IPS-15b (cell line): ENCODE measurements around the gene KRTAP9-7.
"Not testable (repeated sequence)": the region's sequence is repeated elsewhere in the genome, so short reads cannot be mapped to it uniquely, and the experiment has no call there.

Experiments
- H3K27me3 ChIP-seq: one replicate; pipeline ENCODE4 v1.6.1; 2013; ENCODE audit warnings: low read length; ENCODE audit not compliant: control insufficient read depth, insufficient read depth
- H3K36me3 ChIP-seq: one replicate; pipeline ENCODE4 v1.6.1; 2013; ENCODE audit warnings: low read length; ENCODE audit not compliant: control insufficient read depth, insufficient read depth
- H3K4me1 ChIP-seq: one replicate; pipeline ENCODE4 v1.6.1; 2013; ENCODE audit warnings: mild to moderate bottlenecking, low read length; ENCODE audit not compliant: control insufficient read depth, insufficient read depth
- H3K4me3 ChIP-seq: one replicate; pipeline ENCODE4 v1.5.1; 2013; ENCODE audit warnings: low read depth, low read length
- H3K9ac ChIP-seq: one replicate; pipeline ENCODE4 v1.6.1; 2013; ENCODE audit warnings: low read depth, mild to moderate bottlenecking, low read length
- H3K9me3 ChIP-seq: one replicate; pipeline ENCODE4 v1.6.1; 2013; ENCODE audit warnings: mild to moderate bottlenecking, low read length; ENCODE audit not compliant: control insufficient read depth, insufficient read depth

Gene KRTAP9-7, protein sequence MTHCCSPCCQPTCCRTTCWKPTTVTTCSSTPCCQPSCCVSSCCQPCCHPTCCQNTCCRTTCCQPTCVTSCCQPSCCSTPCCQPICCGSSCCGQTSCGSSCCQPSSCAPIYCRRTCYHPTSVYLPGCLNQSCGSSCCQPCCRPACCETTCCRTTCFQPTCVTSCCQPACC

DNA sequence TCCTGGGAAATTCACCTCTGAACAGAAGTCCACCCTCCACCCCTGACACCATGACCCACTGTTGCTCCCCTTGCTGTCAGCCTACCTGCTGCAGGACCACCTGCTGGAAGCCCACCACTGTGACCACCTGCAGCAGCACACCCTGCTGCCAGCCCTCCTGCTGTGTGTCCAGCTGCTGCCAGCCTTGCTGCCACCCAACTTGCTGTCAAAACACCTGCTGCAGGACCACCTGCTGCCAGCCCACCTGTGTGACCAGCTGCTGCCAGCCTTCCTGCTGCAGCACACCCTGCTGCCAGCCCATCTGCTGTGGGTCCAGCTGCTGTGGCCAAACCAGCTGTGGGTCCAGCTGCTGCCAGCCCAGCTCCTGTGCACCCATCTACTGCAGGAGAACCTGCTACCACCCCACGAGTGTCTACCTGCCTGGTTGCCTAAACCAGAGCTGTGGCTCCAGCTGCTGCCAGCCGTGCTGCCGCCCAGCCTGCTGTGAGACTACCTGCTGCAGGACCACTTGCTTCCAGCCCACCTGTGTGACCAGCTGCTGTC lies at the start of gene KRTAP9-7:
TSS of gene KRTAP9-7 (plus strand) at position 51 of the 543 bp plus-strand sequence. CDS start at position 51, 0 bp downstream.
- not testable (repeated sequence) for H3K36me3 ChIP-seq, H3K27me3 ChIP-seq, H3K9me3 ChIP-seq, H3K9ac ChIP-seq, H3K4me3 ChIP-seq, H3K4me1 ChIP-seq

DNA sequence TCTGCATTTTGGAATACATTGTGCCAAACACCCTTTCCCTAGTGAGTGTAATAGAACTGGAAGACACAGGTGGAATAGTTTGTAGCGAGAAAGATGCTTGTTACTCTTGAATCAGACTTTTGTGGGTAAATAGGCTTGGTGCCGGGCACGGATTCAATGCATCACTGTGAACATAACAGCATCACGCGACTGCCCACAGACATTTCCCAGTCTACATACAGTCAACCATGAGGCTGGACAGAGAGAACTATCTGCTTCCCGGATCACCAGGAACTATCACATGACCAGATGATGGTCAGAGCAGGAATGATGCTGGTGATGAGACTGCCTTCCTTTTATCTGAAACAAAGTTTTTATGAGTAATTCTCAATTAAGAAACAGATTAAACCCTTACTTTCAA lies 49.4 kb upstream of the KRTAP9-7 start:
- no peak overlapping the region for H3K9ac ChIP-seq
- H3K4me1 ChIP-seq, result no peaks in the 10 kb centered on the region
- H3K36me3 ChIP-seq, result no peaks in the 10 kb centered on the region
- no peaks in the 10 kb centered on the region for H3K9me3 ChIP-seq
- no peak overlapping the region for H3K4me3 ChIP-seq
- H3K27me3 ChIP-seq, result no peaks in the 10 kb centered on the region

DNA sequence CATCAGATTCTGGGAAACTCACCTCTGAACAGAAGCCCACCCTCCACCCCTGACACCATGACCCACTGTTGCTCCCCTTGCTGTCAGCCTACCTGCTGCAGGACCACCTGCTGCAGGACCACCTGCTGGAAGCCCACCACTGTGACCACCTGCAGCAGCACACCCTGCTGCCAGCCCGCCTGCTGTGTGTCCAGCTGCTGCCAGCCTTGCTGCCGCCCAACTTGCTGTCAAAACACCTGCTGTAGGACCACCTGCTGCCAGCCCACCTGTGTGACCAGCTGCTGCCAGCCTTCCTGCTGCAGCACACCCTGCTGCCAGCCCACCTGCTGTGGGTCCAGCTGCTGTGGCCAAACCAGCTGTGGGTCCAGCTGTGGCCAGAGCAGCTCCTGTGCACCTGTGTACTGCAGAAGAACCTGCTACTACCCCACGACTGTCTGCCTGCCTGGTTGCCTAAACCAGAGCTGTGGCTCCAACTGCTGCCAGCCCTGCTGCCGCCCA lies 48.9 kb upstream of the KRTAP9-7 start, which contains the start of gene KRTAP9-2:
TSS of gene KRTAP9-2 (plus strand) at position 51 of the 498 bp plus-strand sequence. CDS start at position 58, 7 bp downstream.
- not testable (repeated sequence) for H3K27me3 ChIP-seq, H3K9ac ChIP-seq, H3K36me3 ChIP-seq, H3K4me3 ChIP-seq, H3K4me1 ChIP-seq, H3K9me3 ChIP-seq

DNA sequence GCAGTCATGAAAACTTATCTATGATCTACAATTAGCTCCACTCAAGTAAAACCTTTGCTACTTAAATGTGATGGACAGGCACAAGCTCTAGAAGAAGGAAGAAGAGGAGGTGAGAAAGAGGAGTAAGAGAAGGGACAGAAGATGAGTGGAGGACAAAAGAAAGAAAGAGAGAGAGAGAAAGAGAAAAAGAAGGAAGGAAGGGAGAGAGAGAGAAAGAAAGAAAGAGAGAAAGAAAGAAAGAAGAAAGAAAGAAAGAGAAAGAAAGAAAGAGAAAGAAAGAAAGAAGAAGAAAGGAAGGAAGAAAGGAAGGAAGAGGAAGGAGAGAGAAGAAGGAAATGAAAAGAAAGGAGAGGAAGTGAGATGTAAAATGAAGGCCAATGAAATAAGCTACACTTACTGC lies 45.4 kb upstream of the KRTAP9-7 start:
- Histone ChIP-seq H3K27me3 (no peaks in the 10 kb centered on the region), H3K36me3 (no peaks in the 10 kb centered on the region), H3K4me3 (no peak overlapping the region), H3K4me1 (no peaks in the 10 kb centered on the region), H3K9me3 (no peaks in the 10 kb centered on the region), H3K9ac (no peak overlapping the region)

DNA sequence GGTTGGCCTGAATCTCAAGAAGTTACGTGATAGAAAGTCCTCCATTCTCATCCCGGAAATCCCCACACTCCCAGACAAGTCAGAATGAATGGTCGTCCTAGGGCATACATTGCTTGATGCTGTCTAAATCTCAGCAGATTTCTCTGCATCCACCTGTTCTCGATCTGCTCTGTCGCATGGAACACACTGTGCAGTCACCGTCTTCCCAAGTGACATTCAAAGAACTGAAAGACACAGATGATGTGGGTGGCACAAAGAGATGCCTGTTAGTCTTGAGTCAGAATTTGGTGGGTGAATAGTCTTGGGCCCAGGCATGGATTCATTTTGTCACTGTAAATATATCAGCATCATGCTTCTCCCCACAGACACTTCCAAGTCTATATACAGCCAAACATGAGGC lies 43.8 kb upstream of the KRTAP9-7 start:
- no peaks in the 10 kb centered on the region for H3K36me3 ChIP-seq
- no peak overlapping the region for H3K4me3 ChIP-seq
- H3K4me1 ChIP-seq, result no peaks in the 10 kb centered on the region
- no peak overlapping the region for H3K9ac ChIP-seq
- H3K9me3 ChIP-seq, result no peaks in the 10 kb centered on the region
- H3K27me3 ChIP-seq, result no peaks in the 10 kb centered on the region

DNA sequence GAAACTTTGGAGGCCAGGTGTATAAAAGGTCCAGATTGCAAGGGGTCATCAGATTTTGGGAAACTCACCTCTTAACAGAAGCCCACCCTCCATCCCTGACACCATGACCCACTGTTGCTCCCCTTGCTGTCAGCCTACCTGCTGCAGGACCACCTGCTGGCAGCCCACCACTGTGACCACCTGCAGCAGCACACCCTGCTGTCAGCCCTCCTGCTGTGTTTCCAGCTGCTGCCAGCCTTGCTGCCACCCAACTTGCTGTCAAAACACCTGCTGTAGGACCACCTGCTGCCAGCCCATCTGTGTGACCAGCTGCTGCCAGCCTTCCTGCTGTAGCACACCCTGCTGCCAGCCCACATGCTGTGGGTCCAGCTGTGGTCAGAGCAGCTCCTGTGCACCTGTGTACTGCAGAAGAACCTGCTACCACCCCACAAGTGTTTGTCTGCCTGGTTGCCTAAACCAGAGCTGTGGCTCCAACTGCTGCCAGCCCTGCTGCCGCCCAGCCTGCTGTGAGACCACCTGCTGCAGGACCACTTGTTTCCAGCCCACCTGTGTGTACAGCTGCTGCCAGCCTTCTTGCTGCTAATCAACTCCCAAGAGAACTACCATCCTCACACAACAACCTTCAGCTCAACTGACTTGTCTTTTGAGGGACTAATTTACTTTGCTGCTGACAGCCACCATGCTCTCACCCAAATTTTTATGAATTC lies 42.9 kb upstream of the KRTAP9-7 start, which contains the start of gene KRTAP9-3:
TSS of gene KRTAP9-3 (plus strand) at position 51 of the 707 bp plus-strand sequence. CDS start at position 104, 53 bp downstream.
- not testable (repeated sequence) for H3K27me3 ChIP-seq, H3K9me3 ChIP-seq, H3K4me3 ChIP-seq, H3K4me1 ChIP-seq, H3K9ac ChIP-seq, H3K36me3 ChIP-seq

DNA sequence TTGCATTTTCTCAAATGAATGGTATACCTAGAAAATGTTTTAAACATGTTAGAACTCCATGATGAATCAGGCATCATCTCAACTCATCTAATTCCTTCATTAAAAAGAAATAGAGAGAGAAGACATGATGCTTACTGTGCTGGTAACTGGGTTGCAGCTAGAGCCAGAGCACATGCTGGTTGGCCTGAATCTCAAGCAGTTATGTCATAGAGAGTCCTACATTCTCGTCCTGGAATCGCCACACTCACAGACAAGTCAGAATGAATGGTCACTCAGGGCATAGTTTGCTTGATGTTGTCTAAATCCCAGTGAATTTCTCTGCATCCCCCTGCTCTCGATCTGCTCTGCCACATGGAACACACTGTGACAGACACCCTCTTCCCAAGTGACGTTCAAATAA lies 38.4 kb upstream of the KRTAP9-7 start:
- not testable (repeated sequence) for H3K36me3 ChIP-seq, H3K4me3 ChIP-seq, H3K27me3 ChIP-seq, H3K9me3 ChIP-seq, H3K4me1 ChIP-seq, H3K9ac ChIP-seq

DNA sequence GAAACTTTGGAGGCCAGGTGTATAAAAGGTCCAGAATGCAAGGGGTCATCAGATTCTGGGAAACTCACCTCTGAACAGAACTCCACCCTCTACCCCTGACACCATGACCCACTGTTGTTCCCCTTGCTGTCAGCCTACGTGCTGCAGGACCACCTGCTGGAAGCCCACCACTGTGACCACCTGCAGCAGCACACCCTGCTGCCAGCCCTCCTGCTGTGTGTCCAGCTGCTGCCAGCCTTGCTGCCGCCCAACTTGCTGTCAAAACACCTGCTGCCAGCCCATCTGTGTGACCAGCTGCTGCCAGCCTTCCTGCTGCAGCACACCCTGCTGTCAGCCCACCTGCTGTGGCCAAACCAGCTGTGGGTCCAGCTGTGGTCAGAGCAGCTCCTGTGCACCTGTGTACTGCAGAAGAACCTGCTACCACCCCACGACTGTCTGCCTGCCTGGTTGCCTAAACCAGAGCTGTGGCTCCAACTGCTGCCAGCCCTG lies 37.5 kb upstream of the KRTAP9-7 start, which contains the start of gene KRTAP9-8:
TSS of gene KRTAP9-8 (plus strand) at position 51 of the 489 bp plus-strand sequence. CDS start at position 104, 53 bp downstream.
- not testable (repeated sequence) for H3K27me3 ChIP-seq, H3K9me3 ChIP-seq, H3K4me1 ChIP-seq, H3K4me3 ChIP-seq, H3K36me3 ChIP-seq, H3K9ac ChIP-seq

DNA sequence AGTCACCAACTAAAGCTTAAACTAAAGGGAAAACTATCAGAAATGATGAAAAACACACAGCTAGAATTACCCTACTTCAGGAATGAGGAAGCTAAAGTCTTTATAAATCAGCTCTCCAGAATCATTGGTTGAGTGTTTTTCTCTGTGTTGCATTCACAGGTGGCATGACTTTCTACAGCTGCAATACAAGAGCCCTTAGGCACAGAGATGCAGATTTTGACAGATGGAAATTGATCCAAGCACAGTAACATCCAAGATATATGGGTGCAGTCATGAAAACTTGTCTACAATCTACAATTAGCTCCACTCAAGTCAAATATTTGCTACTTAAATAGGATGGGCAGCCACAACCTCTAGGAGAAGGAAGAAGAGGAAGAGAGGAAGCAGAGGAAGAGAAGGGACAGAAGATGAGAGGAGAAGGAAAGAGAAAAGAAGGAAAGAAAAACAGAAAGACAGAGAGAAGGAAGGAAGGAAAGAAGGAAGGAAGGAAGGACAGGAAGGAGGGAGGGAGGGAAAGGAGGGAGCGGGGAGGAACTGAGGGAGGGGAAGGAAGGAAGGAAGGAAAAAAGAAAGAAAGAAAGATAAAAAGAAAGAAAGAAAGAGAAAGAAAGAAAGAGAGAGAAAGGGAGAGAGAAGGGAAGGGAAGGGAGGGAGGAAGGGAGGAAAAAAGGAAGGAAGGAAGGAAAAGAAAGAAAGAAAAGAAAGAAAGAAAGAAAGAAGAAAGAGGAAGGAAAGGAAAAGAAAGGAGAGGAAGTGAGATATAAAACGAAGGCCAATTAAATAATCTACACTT lies 28.3 kb upstream of the KRTAP9-7 start:
- H3K4me1 ChIP-seq, H3K27me3 ChIP-seq, H3K4me3 ChIP-seq, H3K9ac ChIP-seq, H3K9me3 ChIP-seq, H3K36me3 ChIP-seq: not testable (repeated sequence)

DNA sequence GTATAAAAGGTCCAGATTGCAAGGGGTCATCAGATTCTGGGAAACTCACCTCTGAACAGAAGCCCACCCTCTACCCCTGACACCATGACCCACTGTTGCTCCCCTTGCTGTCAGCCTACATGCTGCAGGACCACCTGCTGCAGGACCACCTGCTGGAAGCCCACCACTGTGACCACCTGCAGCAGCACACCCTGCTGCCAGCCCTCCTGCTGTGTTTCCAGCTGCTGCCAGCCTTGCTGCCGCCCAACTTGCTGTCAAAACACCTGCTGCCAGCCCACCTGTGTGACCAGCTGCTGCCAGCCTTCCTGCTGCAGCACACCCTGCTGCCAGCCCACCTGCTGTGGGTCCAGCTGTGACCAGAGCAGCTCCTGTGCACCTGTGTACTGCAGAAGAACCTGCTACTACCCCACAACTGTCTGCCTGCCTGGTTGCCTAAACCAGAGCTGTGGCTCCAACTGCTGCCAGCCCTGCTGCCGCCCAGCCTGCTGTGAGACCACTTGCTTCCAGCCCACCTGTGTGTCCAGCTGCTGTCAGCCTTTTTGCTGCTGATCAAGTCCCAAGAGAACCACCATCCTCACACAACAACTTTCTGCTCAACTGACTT lies 25.8 kb upstream of the KRTAP9-7 start, which contains the start of gene KRTAP9-4:
TSS of gene KRTAP9-4 (plus strand) at position 51 of the 604 bp plus-strand sequence. CDS start at position 85, 34 bp downstream.
- not testable (repeated sequence) for H3K36me3 ChIP-seq, H3K9me3 ChIP-seq, H3K4me3 ChIP-seq, H3K9ac ChIP-seq, H3K4me1 ChIP-seq, H3K27me3 ChIP-seq

DNA sequence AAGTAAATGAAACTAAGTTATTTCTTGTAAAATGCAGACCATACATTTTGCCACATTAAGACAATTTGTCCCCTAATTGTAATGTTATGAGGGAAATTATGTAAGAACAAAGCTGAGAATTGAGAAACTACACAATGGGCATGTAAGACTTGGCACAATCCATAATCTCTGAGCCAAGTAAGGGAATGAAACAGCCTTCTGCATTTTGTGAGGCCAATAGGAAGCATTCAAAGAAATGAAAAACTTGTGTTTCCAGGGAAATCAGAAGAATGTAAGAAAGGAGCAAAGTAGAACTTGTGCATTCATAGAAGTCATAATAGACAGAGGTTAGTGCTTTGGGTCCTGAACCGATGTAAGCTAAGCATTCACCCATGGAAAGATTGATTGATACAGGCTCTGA lies 24.2 kb upstream of the KRTAP9-7 start:
- no peaks in the 10 kb centered on the region for H3K4me1 ChIP-seq
- H3K4me3 ChIP-seq, result no peak overlapping the region
- no peak overlapping the region for H3K9ac ChIP-seq
- no peaks in the 10 kb centered on the region for H3K36me3 ChIP-seq
- H3K9me3 ChIP-seq, result no peaks in the 10 kb centered on the region
- no peaks in the 10 kb centered on the region for H3K27me3 ChIP-seq
